Tongue (tissue), 2 donors: ENCODE measurements around the gene F8. TPM values are rescaled to one million over a fixed set of nuclear protein-coding genes. Genes with fewer than 3 reads are reported as not detected.

Experiments
- small RNA-seq: library from RNA; depleted of rRNA; stranded (forward); fragments of <200 nt; gene quantifications from one replicate; pipeline ENCODE3, GENCODE V24; 2014; ENCODE audit warnings: low replicate concordance
- total RNA-seq: library from RNA; depleted of rRNA; stranded (reverse); fragments of >200 nt; gene quantifications from one replicate; pipeline ENCODE4 v1.2.3, GENCODE V29; 2014

F8 gene
- total RNA-seq, 1 donor from 2014 or later = 7.3 TPM

Small RNA genes lying within 50 kb of the gene (small RNA-seq; reads per million reads assigned to genes)
- not detected for gene MIR1184-1

Other genes starting within 250 kb of the F8 start
- gene MPP1, start 217.2 kb downstream of the F8 start, total RNA-seq = 21.2 TPM
- not detected for gene SMIM9, start 188.1 kb downstream of the F8 start, total RNA-seq
- 2.6 TPM for gene F8A1, start 136.4 kb downstream of the F8 start, total RNA-seq
- 59.4 TPM for gene FUNDC2, start 4.1 kb upstream of the F8 start, total RNA-seq
- 13.0 TPM for gene CMC4, start 48.4 kb upstream of the F8 start, total RNA-seq
- gene MTCP1, start 48.4 kb upstream of the F8 start, total RNA-seq = 1.7 TPM
- gene BRCC3, start 48.8 kb upstream of the F8 start, total RNA-seq = 18.2 TPM
- gene VBP1, start 193.7 kb upstream of the F8 start, total RNA-seq = 72.4 TPM
- 0.51 TPM for gene RAB39B, start 241.8 kb upstream of the F8 start, total RNA-seq